OCI-LY1 (cell line): ENCODE results near the gene BMP2K.

Source experiments
- EZH2 ChIP-seq: fragments of 200-600 bp; sonication (generic), shearing (Covaris generic); IDR thresholded peaks from 2 replicates; pipeline ENCODE4 v1.8.0; 2017; ENCODE audit warnings: borderline replicate concordance, mixed run types, mild to moderate bottlenecking, antibody characterized with exemption, low read length, moderate library complexity, mixed read lengths
- TF ChIP-seq, protein P1 (sequence below): fragments of 200-600 bp; sonication (generic), shearing (Covaris generic); IDR thresholded peaks from 2 replicates; pipeline ENCODE4 v1.5.1; 2017; ENCODE audit warnings: mild to moderate bottlenecking, antibody characterized with exemption, low read length, moderate library complexity, mixed read lengths

- TF ChIP-seq, protein P1, sequence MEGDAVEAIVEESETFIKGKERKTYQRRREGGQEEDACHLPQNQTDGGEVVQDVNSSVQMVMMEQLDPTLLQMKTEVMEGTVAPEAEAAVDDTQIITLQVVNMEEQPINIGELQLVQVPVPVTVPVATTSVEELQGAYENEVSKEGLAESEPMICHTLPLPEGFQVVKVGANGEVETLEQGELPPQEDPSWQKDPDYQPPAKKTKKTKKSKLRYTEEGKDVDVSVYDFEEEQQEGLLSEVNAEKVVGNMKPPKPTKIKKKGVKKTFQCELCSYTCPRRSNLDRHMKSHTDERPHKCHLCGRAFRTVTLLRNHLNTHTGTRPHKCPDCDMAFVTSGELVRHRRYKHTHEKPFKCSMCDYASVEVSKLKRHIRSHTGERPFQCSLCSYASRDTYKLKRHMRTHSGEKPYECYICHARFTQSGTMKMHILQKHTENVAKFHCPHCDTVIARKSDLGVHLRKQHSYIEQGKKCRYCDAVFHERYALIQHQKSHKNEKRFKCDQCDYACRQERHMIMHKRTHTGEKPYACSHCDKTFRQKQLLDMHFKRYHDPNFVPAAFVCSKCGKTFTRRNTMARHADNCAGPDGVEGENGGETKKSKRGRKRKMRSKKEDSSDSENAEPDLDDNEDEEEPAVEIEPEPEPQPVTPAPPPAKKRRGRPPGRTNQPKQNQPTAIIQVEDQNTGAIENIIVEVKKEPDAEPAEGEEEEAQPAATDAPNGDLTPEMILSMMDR, result no peak
- no peak for TF ChIP-seq EZH2
Observed at GRCh38 chr4:78800965-78801364, 24.8 kb downstream of the BMP2K start.
